Natural killer cell (primary cell): ENCODE results near the gene ZNF260. TPM values are rescaled to one million over a fixed set of nuclear protein-coding genes. Genes with fewer than 3 reads are reported as not detected.
A peak's percentile ranks its signal among the peaks of the same experiment; 100 is the strongest.

Source experiments
- ATAC-seq, 3 donors: fragments of 150-1000 bp in 2 of 3; fragments of 200-7000 bp in 1 of 3; cut with Tn5 transposase; 1 replicate in 1 of 3; 2 replicates in 2 of 3; pipeline ENCODE4 v1.10.0; 2021; ENCODE audit warnings: mild to moderate bottlenecking in 2 of 3, moderate library complexity in 2 of 3
- DNase-seq, 2 donors: peaks; one replicate each; pipeline versions ENCODE4 v3.0.0 to v3.0.0-alpha.2; 2013 to 2021; ENCODE audit warnings: mixed read lengths in 1 of 2
- H3K27ac ChIP-seq: one replicate; pipeline ENCODE4 v1.5.1; 2013; ENCODE audit warnings: mild to moderate bottlenecking, low read length
- H3K27me3 ChIP-seq: one replicate; pipeline ENCODE4 v1.6.1; 2013; ENCODE audit warnings: low read length; ENCODE audit not compliant: control insufficient read depth, insufficient read depth
- H3K36me3 ChIP-seq: one replicate; pipeline ENCODE4 v1.6.1; 2013; ENCODE audit warnings: low read length; ENCODE audit not compliant: control insufficient read depth, insufficient read depth
- H3K4me1 ChIP-seq: one replicate; pipeline ENCODE4 v1.6.1; 2013; ENCODE audit warnings: low read length; ENCODE audit not compliant: control insufficient read depth, insufficient read depth
- H3K4me3 ChIP-seq: one replicate; pipeline ENCODE4 v1.5.1; 2013; ENCODE audit warnings: low read length
- H3K9me3 ChIP-seq: one replicate; pipeline ENCODE4 v1.6.1; 2013; ENCODE audit warnings: low read length; ENCODE audit not compliant: control insufficient read depth, insufficient read depth
- H3K27ac Mint-ChIP-seq, 2 donors: one replicate each; pipeline ENCODE4 v1.8.0; 2022; ENCODE audit warnings: mild to moderate bottlenecking in 2 of 2, mixed read lengths in 2 of 2, moderate library complexity in 1 of 2
- H3K27me3 Mint-ChIP-seq, 2 donors: one replicate each; pipeline ENCODE4 v1.8.0; 2022; ENCODE audit warnings: low read depth in 2 of 2, mixed read lengths in 2 of 2
- H3K36me3 Mint-ChIP-seq: one replicate; pipeline ENCODE4 v1.8.0; 2022; ENCODE audit warnings: mixed read lengths
- H3K4me1 Mint-ChIP-seq, 2 donors: one replicate each; pipeline ENCODE4 v1.8.0; 2022; ENCODE audit warnings: mixed read lengths in 2 of 2
- H3K4me3 Mint-ChIP-seq: one replicate; pipeline ENCODE4 v1.8.0; 2022; ENCODE audit warnings: mild to moderate bottlenecking, moderate library complexity, mixed read lengths
- H3K9me3 Mint-ChIP-seq, 2 donors: one replicate each; pipeline ENCODE4 v1.8.0; 2022; ENCODE audit warnings: mixed read lengths in 2 of 2
- CTCF ChIP-seq: fragments of 200-600 bp; IDR thresholded peaks from one replicate; pipeline ENCODE4 v1.8.0; 2022; ENCODE audit warnings: antibody characterized with exemption
- WGBS: methylation state at CpG from one replicate; pipeline ENCODE4 v1.1.7; 2013; ENCODE audit warnings: missing lambda C conversion rate; ENCODE audit not compliant: insufficient coverage; 5-methylcytosine and 5-hydroxymethylcytosine counted together
- intact Hi-C: fragments of 100-400 bp; cut with micrococcal nuclease; formaldehyde crosslinking; loops from one replicate; pipeline ENCODE4 v1.14.2; 2022
- total RNA-seq, 4 donors: library from RNA; stranded (reverse); fragments of 120-200 nt in 1 of 4; gene quantifications; one replicate each; pipeline versions ENCODE4 v1.2.3 to v1.2.4, GENCODE V29; 2013 to 2022

ZNF260 gene
- total RNA-seq, 3 donors from 2014 or later (not counting 1 experiment from before 2014, with no cell fraction given), result 8.0 to 9.4 (median 8.4) TPM

GRCh38 chr19:36488846-36489117 lies 39.3 kb downstream of the ZNF260 start:
- Histone ChIP-seq H3K4me3 (peak overlapping the region; percentile 69), H3K36me3 (peaks cover 2% of the 10 kb centered on the region), H3K27ac (peak overlapping the region; percentile 85), H3K9me3 (peaks cover 3% of the 10 kb centered on the region), H3K4me1 (peaks cover 14% of the 10 kb centered on the region), H3K27me3 (no peaks in the 10 kb centered on the region)
- Mint-ChIP-seq H3K27ac (peak overlapping the region; percentile 97 to 100), H3K27me3 (no peaks in the 10 kb centered on the region), H3K4me3 (peak overlapping the region; percentile 99), H3K4me1 (peaks cover 29 to 31% of the 10 kb centered on the region in 2 donors), H3K36me3 (no peaks in the 10 kb centered on the region), H3K9me3 (peaks cover 0 to 2% of the 10 kb centered on the region in 2 donors)
- no peak for TF ChIP-seq CTCF
- ATAC-seq (peak; percentile 29 to 56 (median 49)), DNase-seq (peak in 1 of 2 donors; percentile 75)
- WGBS, result 1% methylated on average over 11 of the region's 11 CpGs
- intact Hi-C loops, result loop anchor here (1.0 to 10.0 kb wide), 8 partner anchors 40 to 428 kb away; partner anchors contain the start of genes ZFP14, ZNF146, ZNF260 and ZNF382

DNA sequence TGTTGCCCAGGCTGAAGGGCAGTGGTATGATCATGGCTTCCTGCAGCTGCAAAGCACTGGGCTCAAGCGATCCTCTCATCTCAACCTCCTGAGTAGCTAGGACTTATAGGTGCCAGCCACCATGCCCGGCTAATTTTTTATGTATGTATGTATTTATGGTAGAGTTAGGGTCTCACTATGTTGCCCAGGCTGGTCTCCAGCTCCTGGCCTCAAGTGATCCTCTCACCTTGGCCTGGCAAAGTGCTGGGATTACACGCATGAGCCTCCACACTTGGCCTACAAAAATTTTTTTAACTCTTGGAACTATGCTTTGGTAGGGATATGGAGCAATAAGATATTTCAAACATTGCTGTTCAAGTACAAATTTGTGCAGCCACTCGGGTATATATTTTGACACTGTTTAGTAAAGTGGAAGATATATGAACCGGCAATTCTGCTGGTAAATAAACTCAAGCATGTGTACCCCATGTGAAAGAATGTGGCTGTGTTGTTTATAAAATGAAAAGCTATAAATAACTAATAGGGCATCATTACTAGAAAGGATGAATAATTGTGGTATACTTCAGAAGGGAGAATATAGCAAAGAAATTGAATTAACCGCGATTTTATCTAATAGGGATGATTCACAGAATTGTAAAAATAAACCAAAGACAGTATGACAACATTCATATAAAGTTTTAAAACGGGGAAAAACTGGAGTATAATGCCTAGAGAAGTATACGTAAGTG lies 39.8 kb downstream of the ZNF260 start:
- DNase-seq (no peak), ATAC-seq (no peak)
- peaks cover 2% of the 10 kb centered on the region for H3K36me3 ChIP-seq
- Mint-ChIP-seq H3K27ac (peak overlapping the region; percentile 97 to 100), H3K9me3 (peaks cover 0 to 2% of the 10 kb centered on the region in 2 donors), H3K27me3 (no peaks in the 10 kb centered on the region), H3K36me3 (no peaks in the 10 kb centered on the region), H3K4me3 (peak overlapping the region; percentile 99), H3K4me1 (peaks cover 29 to 31% of the 10 kb centered on the region in 2 donors)
- peaks cover 3% of the 10 kb centered on the region for H3K9me3 ChIP-seq
- no peaks in the 10 kb centered on the region for H3K27me3 ChIP-seq
- peaks cover 14% of the 10 kb centered on the region for H3K4me1 ChIP-seq
- no peak for TF ChIP-seq CTCF
- intact Hi-C loops, result loop anchor here (1.0 to 10.0 kb wide), 4 partner anchors 109 to 429 kb away; partner anchors contain the start of genes ZFP14, ZNF461, ZNF567 and ZNF568
- H3K27ac ChIP-seq, result peak overlapping the region; percentile 85
- 68% methylated on average over 5 of the region's 9 CpGs for WGBS
- peak overlapping the region; percentile 69 for H3K4me3 ChIP-seq

DNA sequence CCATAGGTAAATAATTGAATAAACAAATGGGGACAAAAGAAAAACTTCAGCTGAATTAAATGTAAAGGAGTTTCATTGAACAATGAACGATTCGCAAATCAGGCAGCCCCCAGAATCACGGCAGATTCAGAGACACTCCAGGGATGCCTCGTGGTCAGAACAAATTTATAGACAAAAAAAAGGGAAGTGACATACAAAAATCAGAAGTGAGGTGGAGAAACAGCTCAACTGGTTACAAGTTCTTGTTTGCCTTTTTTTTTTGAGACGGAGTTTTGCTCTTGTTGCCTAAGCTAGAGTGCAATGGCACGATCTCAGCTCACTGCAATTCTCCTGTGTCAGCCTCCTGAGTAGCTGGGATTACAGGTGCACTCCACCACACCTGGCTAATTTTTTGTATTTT lies 44.4 kb downstream of the ZNF260 start:
- ATAC-seq (no peak), DNase-seq (no peak)
- TF ChIP-seq CTCF, result no peak
- no peaks in the 10 kb centered on the region for H3K36me3 Mint-ChIP-seq
- peaks cover 4% of the 10 kb centered on the region for H3K4me1 ChIP-seq
- WGBS, result 79% methylated on average over 6 of the region's 6 CpGs
- H3K27me3 Mint-ChIP-seq, result no peaks in the 10 kb centered on the region
- no peaks in the 10 kb centered on the region for H3K9me3 Mint-ChIP-seq
- H3K27me3 ChIP-seq, result no peaks in the 10 kb centered on the region
- peaks cover 2% of the 10 kb centered on the region for H3K36me3 ChIP-seq
- H3K4me1 Mint-ChIP-seq, result peaks cover 13 to 14% of the 10 kb centered on the region in 2 donors
- no peaks in the 10 kb centered on the region for H3K9me3 ChIP-seq
- no peak overlapping the region for H3K27ac ChIP-seq
- no peak overlapping the region for H3K4me3 Mint-ChIP-seq
- intact Hi-C loops, result loop anchor here (10.0 kb wide), 1 partner anchor 181 kb away; the partner anchor contains the start of gene ZNF461
- H3K4me3 ChIP-seq, result no peak overlapping the region
- H3K27ac Mint-ChIP-seq, result no peak overlapping the region
